OCI-LY1 (cell line): Measurements from ENCODE around the gene GTF3A.

Experiments
- H2AFZ ChIP-seq: fragments of 200-600 bp; sonication (generic), shearing (Covaris generic); 2 replicates; pipeline ENCODE4 v1.6.0; 2014; ENCODE audit warnings: antibody characterized with exemption, mild to moderate bottlenecking, low read length
- H3F3A ChIP-seq: fragments of 200-600 bp; sonication (generic), shearing (Covaris generic); 2 replicates; pipeline ENCODE4 v1.6.0; 2014; ENCODE audit warnings: mild to moderate bottlenecking, antibody characterized with exemption, low read length, moderate library complexity; ENCODE audit not compliant: insufficient read depth
- H3K27ac ChIP-seq: fragments of 200-600 bp; sonication (generic); 2 replicates; pipeline ENCODE4 v1.5.1; 2014; ENCODE audit warnings: low read length, mixed run types, mild to moderate bottlenecking, low read depth; ENCODE audit not compliant: poor library complexity, severe bottlenecking
- H3K27me3 ChIP-seq: fragments of 200-600 bp; sonication (generic); 2 replicates; pipeline ENCODE4 v1.6.0; 2014; ENCODE audit warnings: antibody characterized with exemption, mild to moderate bottlenecking, low read length, moderate library complexity; ENCODE audit not compliant: insufficient read depth
- H3K36me3 ChIP-seq: fragments of 200-600 bp; sonication (generic); 2 replicates; pipeline ENCODE4 v1.6.1; 2014; ENCODE audit warnings: mild to moderate bottlenecking, antibody characterized with exemption, low read length, moderate library complexity, mixed read lengths; ENCODE audit not compliant: insufficient read depth
- H3K4me1 ChIP-seq: fragments of 200-600 bp; sonication (generic); 2 replicates; pipeline ENCODE4 v1.5.1; 2014; ENCODE audit warnings: mild to moderate bottlenecking, low read length, moderate library complexity; ENCODE audit not compliant: insufficient read depth, severe bottlenecking
- H3K4me2 ChIP-seq: fragments of 200-600 bp; sonication (generic), shearing (Covaris generic); 2 replicates; pipeline ENCODE4 v1.6.1; 2014; ENCODE audit warnings: low read length
- H3K4me3 ChIP-seq: fragments of 200-600 bp; sonication (generic); 2 replicates; pipeline ENCODE4 v1.5.1; 2014; ENCODE audit warnings: low read length, low read depth, mild to moderate bottlenecking, mixed read lengths; ENCODE audit not compliant: poor library complexity, severe bottlenecking
- H3K79me2 ChIP-seq: fragments of 200-600 bp; shearing (Covaris generic); 2 replicates; pipeline ENCODE4 v1.6.1; 2016; ENCODE audit warnings: mixed run types, low read length, mixed read lengths; ENCODE audit not compliant: insufficient read depth
- H3K9ac ChIP-seq: fragments of 200-600 bp; sonication (generic), shearing (Covaris generic); 2 replicates; pipeline ENCODE4 v1.6.1; 2014; ENCODE audit warnings: mild to moderate bottlenecking, low read length, mixed read lengths
- H3K9me2 ChIP-seq: fragments of 200-600 bp; sonication (generic), shearing (Covaris generic); 2 replicates; pipeline ENCODE4 v1.6.1; 2014; ENCODE audit warnings: low read depth, mild to moderate bottlenecking, low read length, mixed read lengths
- H3K9me3 ChIP-seq: fragments of 200-600 bp; shearing (Covaris generic); 2 replicates; pipeline ENCODE4 v1.6.1; 2014; ENCODE audit warnings: low read length, mixed read lengths
- H4K20me1 ChIP-seq: fragments of 200-600 bp; sonication (generic), shearing (Covaris generic); 2 replicates; pipeline ENCODE4 v1.6.0; 2016; ENCODE audit warnings: mild to moderate bottlenecking, low read length; ENCODE audit not compliant: insufficient read depth
- EZH2 ChIP-seq: fragments of 200-600 bp; sonication (generic), shearing (Covaris generic); IDR thresholded peaks from 2 replicates; pipeline ENCODE4 v1.8.0; 2017; ENCODE audit warnings: borderline replicate concordance, mixed run types, mild to moderate bottlenecking, antibody characterized with exemption, low read length, moderate library complexity, mixed read lengths
- TF ChIP-seq, protein P1 (sequence below): fragments of 200-600 bp; sonication (generic), shearing (Covaris generic); IDR thresholded peaks from 2 replicates; pipeline ENCODE4 v1.5.1; 2017; ENCODE audit warnings: mild to moderate bottlenecking, antibody characterized with exemption, low read length, moderate library complexity, mixed read lengths

Gene GTF3A

DNA sequence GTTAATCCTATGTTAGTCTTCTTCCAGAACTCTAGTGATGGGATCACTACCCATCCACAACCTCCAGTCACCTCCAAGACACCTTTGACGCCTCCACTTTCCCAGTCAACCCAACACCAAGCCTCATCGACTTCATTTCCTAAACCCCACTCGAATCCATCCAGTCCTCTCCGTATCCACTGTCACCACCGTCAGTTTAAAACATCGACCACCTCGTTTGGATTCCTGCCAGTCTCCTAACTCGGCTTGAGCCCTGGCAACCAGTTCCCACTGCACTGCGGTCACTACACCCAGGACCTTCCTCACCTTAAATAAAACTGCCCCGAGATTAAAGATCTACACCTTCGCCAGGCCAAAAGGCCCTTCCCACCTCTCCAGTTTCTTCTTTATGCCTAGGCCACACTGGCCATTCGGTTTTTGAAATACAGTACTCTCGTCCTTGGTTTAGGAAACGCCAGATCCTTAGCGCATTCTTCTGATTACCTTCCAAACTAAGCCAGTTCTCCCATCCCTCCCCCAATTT lies 24.7 kb downstream of the GTF3A start:
- TF ChIP-seq, protein P1, sequence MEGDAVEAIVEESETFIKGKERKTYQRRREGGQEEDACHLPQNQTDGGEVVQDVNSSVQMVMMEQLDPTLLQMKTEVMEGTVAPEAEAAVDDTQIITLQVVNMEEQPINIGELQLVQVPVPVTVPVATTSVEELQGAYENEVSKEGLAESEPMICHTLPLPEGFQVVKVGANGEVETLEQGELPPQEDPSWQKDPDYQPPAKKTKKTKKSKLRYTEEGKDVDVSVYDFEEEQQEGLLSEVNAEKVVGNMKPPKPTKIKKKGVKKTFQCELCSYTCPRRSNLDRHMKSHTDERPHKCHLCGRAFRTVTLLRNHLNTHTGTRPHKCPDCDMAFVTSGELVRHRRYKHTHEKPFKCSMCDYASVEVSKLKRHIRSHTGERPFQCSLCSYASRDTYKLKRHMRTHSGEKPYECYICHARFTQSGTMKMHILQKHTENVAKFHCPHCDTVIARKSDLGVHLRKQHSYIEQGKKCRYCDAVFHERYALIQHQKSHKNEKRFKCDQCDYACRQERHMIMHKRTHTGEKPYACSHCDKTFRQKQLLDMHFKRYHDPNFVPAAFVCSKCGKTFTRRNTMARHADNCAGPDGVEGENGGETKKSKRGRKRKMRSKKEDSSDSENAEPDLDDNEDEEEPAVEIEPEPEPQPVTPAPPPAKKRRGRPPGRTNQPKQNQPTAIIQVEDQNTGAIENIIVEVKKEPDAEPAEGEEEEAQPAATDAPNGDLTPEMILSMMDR: no peak
- TF ChIP-seq EZH2: no peak
- Histone ChIP-seq H3K9me2 (no peaks in the 10 kb centered on the region), H3K27me3 (no peaks in the 10 kb centered on the region), H3F3A (no peaks in the 10 kb centered on the region), H3K36me3 (no peaks in the 10 kb centered on the region), H3K4me1 (peaks cover 55% of the 10 kb centered on the region), H3K4me2 (peak overlapping the region; percentile 94), H2AFZ (no peak overlapping the region), H3K27ac (peak overlapping the region; percentile 99), H3K9me3 (no peaks in the 10 kb centered on the region), H3K79me2 (peaks cover 21% of the 10 kb centered on the region), H3K9ac (peak overlapping the region; percentile 98), H4K20me1 (no peaks in the 10 kb centered on the region), H3K4me3 (peak overlapping the region; percentile 90)

DNA sequence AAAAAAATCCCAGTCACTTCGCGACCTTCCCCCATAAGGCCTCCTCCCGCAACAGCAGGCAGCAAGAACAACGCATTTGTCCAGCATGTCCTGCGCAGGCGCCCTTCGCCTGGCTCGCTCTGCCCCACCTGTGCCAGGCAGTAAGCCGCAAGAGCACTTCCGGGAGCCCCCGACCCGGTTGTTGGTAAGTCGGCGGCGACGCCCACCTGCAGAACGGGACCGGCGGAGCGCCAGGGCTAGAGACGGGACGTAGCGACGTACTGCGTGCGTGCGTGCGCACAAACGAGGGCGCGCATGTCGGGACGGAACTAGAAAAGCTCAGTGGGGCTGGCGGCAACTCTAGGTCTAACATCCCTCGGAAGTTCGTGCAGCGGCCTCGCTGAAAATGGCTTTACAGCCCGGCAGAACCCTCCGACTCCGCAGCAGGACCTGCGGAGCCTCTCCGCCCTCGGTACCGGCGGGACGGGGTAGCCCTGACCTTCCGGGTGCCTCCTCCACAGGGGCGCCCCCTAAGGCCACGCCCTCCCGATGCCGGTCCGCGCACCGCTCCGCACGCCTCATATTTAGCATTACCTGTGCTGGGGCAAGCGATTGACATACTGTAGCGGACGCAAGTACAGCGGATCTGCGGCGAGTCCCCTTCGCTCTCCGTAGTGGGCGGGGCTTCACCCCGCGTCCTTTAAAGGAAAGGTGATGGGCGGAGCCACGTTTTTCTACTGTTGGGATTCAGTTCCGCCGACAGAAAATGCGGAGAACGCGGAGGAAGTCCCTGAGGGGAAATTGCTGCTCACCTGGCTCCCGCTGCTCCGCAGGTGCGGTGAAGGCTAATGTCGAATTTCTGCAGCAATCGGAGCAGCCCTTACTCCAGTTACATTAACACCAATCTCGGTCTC lies 25.8 kb downstream of the GTF3A start, which contains the start of gene MTIF3:
MTIF3 (minus strand) TSS at position 629 of the 893 bp plus-strand sequence. CDS start 10,116 bp downstream, outside the sequence.
- H3K9me3 ChIP-seq: no peaks in the 10 kb centered on the region
- H3K27ac ChIP-seq: peak within 1 kb of the TSS; percentile 99
- peak within 1 kb of the TSS; percentile 94 for H3K4me2 ChIP-seq
- no peaks in the 10 kb centered on the region for H3K36me3 ChIP-seq
- no peaks in the 10 kb centered on the region for H3F3A ChIP-seq
- no peaks in the 10 kb centered on the region for H3K27me3 ChIP-seq
- peak within 1 kb of the TSS; percentile 90 for H3K4me3 ChIP-seq
- H3K9ac ChIP-seq: peak within 1 kb of the TSS; percentile 98
- peaks cover 65% of the 10 kb centered on the region for H3K4me1 ChIP-seq
- H3K79me2 ChIP-seq: peaks cover 18% of the 10 kb centered on the region
- H3K9me2 ChIP-seq: no peaks in the 10 kb centered on the region
- no peak within 1 kb of the TSS for H2AFZ ChIP-seq
- no peaks in the 10 kb centered on the region for H4K20me1 ChIP-seq
- TF ChIP-seq, protein P1: no peak
- TF ChIP-seq EZH2: no peak

DNA sequence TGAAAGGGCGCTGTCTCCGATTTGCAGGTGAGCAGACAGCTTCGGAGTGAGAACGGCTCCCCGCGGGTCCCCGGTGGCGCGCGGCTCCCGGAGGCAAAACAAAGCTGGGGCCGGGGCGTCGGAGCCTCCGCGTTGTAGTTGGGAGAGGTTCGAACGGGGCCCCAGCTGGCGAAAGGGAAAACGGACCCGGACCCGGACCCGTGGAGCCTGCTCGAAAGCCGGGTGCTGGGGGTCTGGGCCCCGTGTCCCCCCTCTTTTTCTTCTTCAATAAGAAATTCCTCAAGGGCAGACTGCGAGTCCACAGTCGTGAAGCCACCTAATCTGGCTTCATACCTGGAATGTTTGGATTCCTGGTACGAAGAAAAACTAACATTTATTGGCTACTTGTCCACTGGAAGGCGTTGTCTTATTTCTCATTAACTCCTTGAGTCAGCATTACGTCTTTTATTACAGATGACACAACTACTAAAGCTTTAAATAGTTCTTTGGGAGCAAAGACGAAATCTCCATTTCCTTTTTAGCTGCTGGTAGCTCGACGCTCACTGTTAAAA lies 26.6 kb downstream of the GTF3A start:
- Histone ChIP-seq H3K9ac (peak overlapping the region; percentile 98), H3K79me2 (peaks cover 18% of the 10 kb centered on the region), H3F3A (no peaks in the 10 kb centered on the region), H3K4me2 (peak overlapping the region; percentile 94), H3K27ac (peak overlapping the region; percentile 99), H3K4me1 (peaks cover 66% of the 10 kb centered on the region), H3K9me3 (no peaks in the 10 kb centered on the region), H3K36me3 (no peaks in the 10 kb centered on the region), H2AFZ (no peak overlapping the region), H3K4me3 (peak overlapping the region; percentile 90), H3K27me3 (no peaks in the 10 kb centered on the region), H3K9me2 (no peaks in the 10 kb centered on the region), H4K20me1 (no peaks in the 10 kb centered on the region)
- TF ChIP-seq, protein P1: no peak
- TF ChIP-seq EZH2: no peak
